Endodermal cell (in vitro differentiated cells): ENCODE measurements around the gene CALCOCO2. TPM values are rescaled to one million over a fixed set of nuclear protein-coding genes. Genes with fewer than 3 reads are reported as not detected.
"Not testable (repeated sequence)": the region's sequence is repeated elsewhere in the genome, so short reads cannot be mapped to it uniquely, and the experiment has no call there.

ENCODE experiments used
- DNase-seq: peaks from one replicate; pipeline ENCODE4 v3.0.0-alpha.2; 2017
- H3K27ac ChIP-seq: 2 replicates; pipeline ENCODE4 v1.5.1; 2013; ENCODE audit warnings: mild to moderate bottlenecking, low read depth, low read length, moderate library complexity
- H3K27me3 ChIP-seq: 2 replicates; pipeline ENCODE4 v1.6.1; 2013; ENCODE audit warnings: mild to moderate bottlenecking, low read length, moderate library complexity; ENCODE audit not compliant: insufficient read depth, control insufficient read depth, poor library complexity, severe bottlenecking
- H3K36me3 ChIP-seq: 2 replicates; pipeline ENCODE4 v1.7.0; 2013; ENCODE audit warnings: mild to moderate bottlenecking, low read length, moderate library complexity; ENCODE audit not compliant: control insufficient read depth, insufficient read depth
- H3K4me1 ChIP-seq: one replicate; pipeline ENCODE4 v1.7.0; 2013; ENCODE audit warnings: low read length; ENCODE audit not compliant: control insufficient read depth, insufficient read depth
- H3K4me3 ChIP-seq: 2 replicates; pipeline ENCODE4 v1.5.1; 2013; ENCODE audit warnings: mild to moderate bottlenecking, low read length, moderate library complexity
- H3K9ac ChIP-seq: 2 replicates; pipeline ENCODE4 v1.6.1; 2013; ENCODE audit warnings: mild to moderate bottlenecking, low read length, moderate library complexity; ENCODE audit not compliant: poor library complexity, severe bottlenecking; ENCODE audit errors: extremely low read depth
- H3K9me3 ChIP-seq: 2 replicates; pipeline ENCODE4 v1.6.1; 2013; ENCODE audit warnings: mild to moderate bottlenecking, low read length, moderate library complexity; ENCODE audit not compliant: control insufficient read depth
- H3K27ac Mint-ChIP-seq: 2 replicates; pipeline ENCODE4 v1.8.0; 2020; ENCODE audit warnings: mixed read lengths
- H3K27me3 Mint-ChIP-seq: 2 replicates; pipeline ENCODE4 v1.8.0; 2021; ENCODE audit warnings: mild to moderate bottlenecking, mixed read lengths; ENCODE audit not compliant: insufficient read depth
- H3K36me3 Mint-ChIP-seq: 2 replicates; pipeline ENCODE4 v1.8.0; 2020; ENCODE audit warnings: low read depth, mixed read lengths
- H3K4me1 Mint-ChIP-seq: 2 replicates; pipeline ENCODE4 v1.8.0; 2020; ENCODE audit warnings: mixed read lengths
- H3K4me3 Mint-ChIP-seq: 2 replicates; pipeline ENCODE4 v1.8.0; 2020; ENCODE audit warnings: mild to moderate bottlenecking, moderate library complexity, mixed read lengths
- H3K9me3 Mint-ChIP-seq: 2 replicates; pipeline ENCODE4 v1.8.0; 2020; ENCODE audit warnings: mild to moderate bottlenecking, mixed read lengths
- WGBS, 2 experiments: methylation state at CpG; one replicate each; pipeline versions ENCODE4 v1.1.5 to v1.1.7; 2013; ENCODE audit warnings: missing lambda C conversion rate in 2 of 2, mixed read lengths in 1 of 2; ENCODE audit not compliant: insufficient coverage in 1 of 2, insufficient read length in 1 of 2; 5-methylcytosine and 5-hydroxymethylcytosine counted together
- total RNA-seq, 2 donors: library from RNA; stranded (reverse); fragmentation: NEBNext Ultra II Directional in 1 of 2; extraction: Animal tissue kit (Norgen Biotek cat#: 25700) in 1 of 2; gene quantifications; 2 replicates in 1 of 2; 3 replicates in 1 of 2; pipeline ENCODE4 v1.2.1, GENCODE V29; 2021
- TF ChIP-seq, protein P1 (sequence below): fragments of 200-600 bp; sonication (generic); conservative IDR thresholded peaks from 2 replicates; pipeline ENCODE4 v1.5.0; 2021; ENCODE audit warnings: antibody characterized with exemption, mild to moderate bottlenecking

CALCOCO2 gene
- total RNA-seq, 2 donors from 2014 or later, result 38.4 to 45.2 TPM

DNA sequence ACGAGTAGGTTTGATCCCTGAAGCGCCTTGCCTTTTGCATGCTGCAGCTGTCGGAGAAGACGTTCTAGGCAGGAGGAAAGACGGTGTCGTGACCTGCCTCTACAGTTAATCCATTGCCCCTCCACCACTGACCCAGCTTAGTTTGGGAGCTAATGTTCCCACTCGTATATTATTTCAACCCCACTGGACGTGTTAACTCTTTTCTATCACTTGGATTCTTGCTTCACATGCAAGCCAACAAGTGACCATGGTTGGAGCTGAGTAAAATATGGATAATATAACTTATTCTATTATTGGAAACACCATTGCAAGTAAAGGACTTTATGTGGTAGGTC is 681 bp downstream of the CALCOCO2 start:
- TF ChIP-seq, protein P1, sequence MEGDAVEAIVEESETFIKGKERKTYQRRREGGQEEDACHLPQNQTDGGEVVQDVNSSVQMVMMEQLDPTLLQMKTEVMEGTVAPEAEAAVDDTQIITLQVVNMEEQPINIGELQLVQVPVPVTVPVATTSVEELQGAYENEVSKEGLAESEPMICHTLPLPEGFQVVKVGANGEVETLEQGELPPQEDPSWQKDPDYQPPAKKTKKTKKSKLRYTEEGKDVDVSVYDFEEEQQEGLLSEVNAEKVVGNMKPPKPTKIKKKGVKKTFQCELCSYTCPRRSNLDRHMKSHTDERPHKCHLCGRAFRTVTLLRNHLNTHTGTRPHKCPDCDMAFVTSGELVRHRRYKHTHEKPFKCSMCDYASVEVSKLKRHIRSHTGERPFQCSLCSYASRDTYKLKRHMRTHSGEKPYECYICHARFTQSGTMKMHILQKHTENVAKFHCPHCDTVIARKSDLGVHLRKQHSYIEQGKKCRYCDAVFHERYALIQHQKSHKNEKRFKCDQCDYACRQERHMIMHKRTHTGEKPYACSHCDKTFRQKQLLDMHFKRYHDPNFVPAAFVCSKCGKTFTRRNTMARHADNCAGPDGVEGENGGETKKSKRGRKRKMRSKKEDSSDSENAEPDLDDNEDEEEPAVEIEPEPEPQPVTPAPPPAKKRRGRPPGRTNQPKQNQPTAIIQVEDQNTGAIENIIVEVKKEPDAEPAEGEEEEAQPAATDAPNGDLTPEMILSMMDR, result no peak
- H3K27ac Mint-ChIP-seq, result no peak overlapping the region
- H3K9ac ChIP-seq, result peak overlapping the region; percentile 63
- peaks cover 3% of the 10 kb centered on the region for H3K27me3 Mint-ChIP-seq
- peaks cover 18% of the 10 kb centered on the region for H3K4me1 Mint-ChIP-seq
- peaks cover 6% of the 10 kb centered on the region for H3K4me1 ChIP-seq
- no peaks in the 10 kb centered on the region for H3K9me3 ChIP-seq
- no peak overlapping the region for H3K27ac ChIP-seq
- H3K36me3 ChIP-seq, result no peaks in the 10 kb centered on the region
- 18 to 32% methylated on average over 5 to 8 of the region's 8 CpGs for WGBS, 2 experiments
- no peaks in the 10 kb centered on the region for H3K27me3 ChIP-seq
- H3K9me3 Mint-ChIP-seq, result no peaks in the 10 kb centered on the region
- DNase-seq, result no peak
- peak overlapping the region; percentile 89 for H3K4me3 Mint-ChIP-seq
- no peaks in the 10 kb centered on the region for H3K36me3 Mint-ChIP-seq
- H3K4me3 ChIP-seq, result peak overlapping the region; percentile 96

DNA sequence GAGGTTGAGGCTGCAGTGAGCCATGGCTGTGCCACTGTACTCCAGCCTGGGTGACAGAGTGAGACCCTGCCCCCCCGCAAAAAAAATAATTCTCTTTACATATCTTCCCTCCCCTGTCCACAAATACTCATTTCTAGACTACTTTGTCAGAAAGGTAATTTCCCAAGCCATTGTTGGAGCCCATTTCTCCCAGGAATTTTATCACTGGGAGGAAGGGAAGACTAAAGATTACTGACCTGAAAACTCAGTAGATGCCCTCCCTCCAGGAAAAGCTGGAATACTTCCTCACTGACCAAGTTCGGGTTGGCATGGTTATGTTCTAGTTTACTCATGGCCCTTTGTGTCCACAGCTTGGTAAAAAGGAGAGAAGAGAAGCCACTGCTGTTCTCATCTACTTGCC is 4.1 kb downstream of the CALCOCO2 start:
- Mint-ChIP-seq H3K27me3 (peaks cover 3% of the 10 kb centered on the region), H3K27ac (no peak overlapping the region), H3K9me3 (no peaks in the 10 kb centered on the region), H3K36me3 (no peaks in the 10 kb centered on the region), H3K4me1 (peaks cover 25% of the 10 kb centered on the region), H3K4me3 (no peak overlapping the region)
- TF ChIP-seq, protein P1, result no peak
- Histone ChIP-seq H3K27ac (no peak overlapping the region), H3K9ac (no peak overlapping the region), H3K4me1 (peaks cover 6% of the 10 kb centered on the region), H3K4me3 (no peak overlapping the region), H3K27me3 (no peaks in the 10 kb centered on the region), H3K9me3 (no peaks in the 10 kb centered on the region), H3K36me3 (no peaks in the 10 kb centered on the region)
- 85% methylated on average over 2 of the region's 2 CpGs; no CpG with 5 or more reads in 1 of the 2 experiments for WGBS, 2 experiments
- DNase-seq, result no peak

DNA sequence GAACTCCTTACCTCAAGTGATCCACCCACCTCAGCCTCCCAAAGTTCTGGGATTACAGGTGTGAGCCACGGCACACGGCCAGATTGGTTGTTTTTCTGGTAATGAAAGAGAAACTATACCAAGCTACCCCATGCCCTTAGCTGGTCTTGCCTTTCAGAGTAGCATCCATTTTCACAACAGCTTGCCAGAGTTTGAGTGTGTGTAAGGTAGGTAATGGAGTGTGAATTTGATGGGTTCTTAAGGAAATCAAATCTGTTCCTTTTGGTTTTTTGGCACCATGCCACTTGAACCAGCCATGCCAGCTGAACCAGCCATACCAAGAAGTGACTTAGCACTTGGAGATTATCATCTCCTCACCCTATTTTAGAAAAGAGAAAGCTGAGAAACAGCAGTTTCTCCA is 5.1 kb downstream of the CALCOCO2 start:
- H3K27me3 Mint-ChIP-seq, result peaks cover 3% of the 10 kb centered on the region
- Histone ChIP-seq H3K27me3 (no peaks in the 10 kb centered on the region), H3K9ac (no peak overlapping the region), H3K4me1 (peaks cover 11% of the 10 kb centered on the region), H3K9me3 (no peaks in the 10 kb centered on the region), H3K27ac (no peak overlapping the region), H3K36me3 (no peaks in the 10 kb centered on the region), H3K4me3 (no peak overlapping the region)
- peaks cover 34% of the 10 kb centered on the region for H3K4me1 Mint-ChIP-seq
- no peak overlapping the region for H3K27ac Mint-ChIP-seq
- H3K36me3 Mint-ChIP-seq, result no peaks in the 10 kb centered on the region
- TF ChIP-seq, protein P1, result no peak
- H3K4me3 Mint-ChIP-seq, result no peak overlapping the region
- DNase-seq, result no peak
- no peaks in the 10 kb centered on the region for H3K9me3 Mint-ChIP-seq
- 100% methylated on average over 2 of the region's 2 CpGs; no CpG with 5 or more reads in 1 of the 2 experiments for WGBS, 2 experiments

DNA sequence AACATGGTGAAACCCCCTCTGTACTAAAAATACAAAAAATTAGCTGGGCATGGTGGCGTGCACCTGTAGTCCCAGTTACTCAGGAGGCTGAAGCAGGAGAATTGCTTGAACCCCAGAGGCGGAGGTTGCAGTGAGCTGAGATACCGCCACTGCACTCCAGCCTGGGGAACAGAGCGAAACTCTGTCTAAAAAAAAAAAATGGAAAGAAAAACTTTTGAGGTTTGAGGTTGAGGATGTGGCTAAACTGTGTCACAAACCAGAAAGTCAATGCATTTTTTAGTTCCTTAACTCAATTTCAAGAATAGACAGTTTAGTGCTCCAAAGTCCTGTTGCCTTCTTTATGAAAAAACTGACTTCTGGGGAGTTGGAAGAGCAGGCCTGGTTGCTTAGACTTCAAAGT is 6.6 kb downstream of the CALCOCO2 start:
- not testable (repeated sequence) for H3K36me3 ChIP-seq, H3K4me3 ChIP-seq, H3K27me3 Mint-ChIP-seq, H3K9ac ChIP-seq, H3K4me3 Mint-ChIP-seq, H3K27ac Mint-ChIP-seq, H3K36me3 Mint-ChIP-seq, H3K9me3 ChIP-seq, H3K27me3 ChIP-seq, DNase-seq, H3K9me3 Mint-ChIP-seq, H3K27ac ChIP-seq
- WGBS, 2 experiments, result 95% methylated on average over 4 of the region's 4 CpGs
- H3K4me1 Mint-ChIP-seq, result peaks cover 37% of the 10 kb centered on the region
- peaks cover 12% of the 10 kb centered on the region for H3K4me1 ChIP-seq
